HG02759 (cell line): ENCODE measurements around the gene PDX1.

Source experiments
- ATAC-seq: cut with Tn5 transposase; IDR thresholded peaks from one replicate; pipeline ENCODE4 v1.9.1; 2021; ENCODE audit warnings: mild to moderate bottlenecking, moderate library complexity; ENCODE audit not compliant: unreplicated experiment

PDX1 gene

GRCh38 chr13:27969082-27969865 is 49.5 kb downstream of the PDX1 start, which contains the start of gene CDX2:
Gene CDX2 (minus strand): TSS chr13:27969315. CDS start chr13:27969006, 309 bp downstream.
- ATAC-seq: no peak

- ATAC-seq: no peak
Measured at GRCh38 chr13:27969866-27970229, 50.0 kb downstream of the PDX1 start.

DNA sequence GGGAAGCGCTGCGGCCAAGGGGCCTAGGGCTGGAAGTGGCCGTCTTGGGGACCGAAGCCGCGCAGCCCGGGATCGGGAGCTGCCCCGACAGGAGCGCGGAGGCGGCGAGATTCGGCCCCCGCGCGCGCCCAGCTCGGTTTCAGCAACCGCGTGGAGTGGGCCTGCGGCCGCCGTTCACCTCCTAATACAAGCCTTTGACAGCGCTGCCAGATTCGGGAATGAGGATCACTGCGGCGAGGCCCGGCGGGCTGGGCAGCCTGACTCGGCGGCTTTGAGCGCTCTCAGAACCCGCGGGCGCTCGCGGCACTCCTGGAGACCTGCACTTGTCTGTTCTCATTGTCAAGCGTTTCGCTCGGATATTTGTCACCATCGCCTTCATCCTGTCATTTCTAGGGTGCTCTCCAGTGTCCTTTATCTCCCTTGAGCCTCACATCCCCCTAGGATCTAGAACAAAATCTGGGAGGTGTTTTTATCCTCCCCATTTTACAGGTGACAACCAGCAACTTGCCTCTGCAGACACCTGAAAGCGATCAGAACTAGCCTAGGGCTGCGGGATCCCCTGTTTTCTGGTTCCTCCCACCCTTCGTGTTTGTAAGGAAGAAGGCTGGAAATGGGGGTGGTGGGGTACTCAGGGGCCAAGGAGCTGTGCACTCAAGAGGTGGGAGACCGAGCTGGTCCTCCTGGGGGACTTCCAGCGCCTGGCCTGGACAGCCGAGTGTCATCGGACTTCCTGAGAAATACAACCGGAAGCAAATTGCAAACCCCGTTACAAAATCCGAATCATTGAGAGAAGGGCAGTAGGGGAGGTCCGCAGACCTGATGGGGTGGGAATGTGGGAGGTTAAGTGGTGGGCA is 50.8 kb downstream of the PDX1 start:
- no peak for ATAC-seq

DNA sequence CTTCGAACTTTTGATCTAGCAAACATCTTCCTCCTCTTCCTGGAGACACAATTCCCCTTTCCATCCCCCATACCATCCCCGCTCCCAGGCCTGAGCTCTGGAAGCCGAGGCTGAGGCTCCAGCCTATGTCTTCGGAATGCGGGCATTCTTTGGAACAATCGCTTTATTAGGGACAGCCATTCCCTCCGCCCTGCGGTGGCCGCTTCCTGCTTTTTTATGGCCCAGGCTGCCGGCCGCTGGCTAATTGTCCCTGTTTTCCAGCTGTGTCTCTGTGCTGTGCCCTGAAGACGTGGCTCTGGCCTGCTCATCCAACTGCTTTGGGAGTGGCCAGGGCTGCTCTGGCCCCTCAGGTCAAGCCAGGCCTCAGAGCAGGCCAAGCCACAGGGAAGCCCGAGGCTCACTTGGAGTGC is 51.4 kb downstream of the PDX1 start:
- ATAC-seq: no peak

DNA sequence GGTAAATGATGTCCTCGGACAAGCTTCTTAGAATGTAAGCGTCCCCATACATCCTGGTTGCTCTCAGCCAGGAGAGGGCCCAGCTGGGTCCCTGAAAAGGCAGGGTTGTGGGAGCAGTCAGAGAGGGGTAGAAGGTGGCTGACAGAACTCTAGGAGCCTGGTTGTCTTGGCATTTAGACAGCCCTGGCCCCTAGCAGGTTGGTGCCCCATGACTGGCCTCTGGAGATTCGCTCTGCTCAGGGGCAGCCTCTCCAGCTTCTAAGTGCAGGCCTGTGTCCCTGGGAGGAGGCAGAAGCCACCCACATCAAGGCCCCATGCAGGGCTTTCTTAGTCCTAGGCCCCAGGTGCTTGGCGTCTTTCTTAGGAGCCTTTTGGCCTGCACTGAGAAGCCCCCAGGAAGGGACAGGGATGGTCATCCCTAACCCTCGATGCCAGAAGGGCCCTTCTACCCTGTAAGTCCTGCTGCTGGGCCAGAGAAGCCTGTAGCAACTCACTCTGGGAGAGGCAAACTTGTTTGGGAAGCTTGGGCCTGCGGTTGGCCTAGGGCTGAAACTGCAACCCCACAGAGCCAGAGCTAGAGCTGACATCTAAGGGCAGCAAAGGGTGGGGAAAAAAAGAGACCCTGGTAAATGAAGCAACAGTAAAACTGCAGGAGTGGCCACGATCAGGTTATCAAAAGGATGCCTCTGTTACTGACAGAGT is 52.1 kb downstream of the PDX1 start:
- ATAC-seq: no peak

DNA sequence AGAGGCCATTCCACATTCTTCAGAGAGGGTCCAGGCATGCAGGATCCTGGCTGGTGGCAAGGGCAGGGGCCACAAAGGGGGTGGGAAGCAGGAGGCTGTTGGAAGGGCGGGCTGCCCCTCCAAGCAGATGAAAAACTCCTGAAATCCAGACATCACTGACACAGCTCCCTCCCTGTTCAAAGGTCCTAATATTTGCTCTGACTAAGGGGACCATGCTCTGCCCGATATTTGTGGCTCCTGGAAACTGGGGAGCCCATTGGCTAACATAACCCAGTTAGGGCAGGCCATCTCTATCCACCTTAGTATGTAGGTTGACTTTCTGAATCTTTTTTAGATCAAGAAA is 52.6 kb downstream of the PDX1 start:
- no peak for ATAC-seq

GRCh38 chr13:27973291-27973690 is 53.5 kb downstream of the PDX1 start:
- no peak for ATAC-seq

- no peak for ATAC-seq
Measured at GRCh38 chr13:27973961-27974662, 54.3 kb downstream of the PDX1 start.
